Hematopoietic multipotent progenitor cell treated with erythropoietin and hydrocortisone succinate and interleukin-3 and kit ligand, for 4 days (in vitro differentiated cells): ENCODE data around the gene CAPSL.
"Not testable (repeated sequence)": the region's sequence is repeated elsewhere in the genome, so short reads cannot be mapped to it uniquely, and the experiment has no call there.

Experiments
- DNase-seq: peaks from one replicate; pipeline ENCODE4 v3.0.0-alpha.2; 2015

The CAPSL gene

GRCh38 chr5:35938568-35939227 is at the start of gene CAPSL:
Gene CAPSL, minus strand, starts transcription at chr5:35938622. Its CDS starts 17,502 bp downstream, at chr5:35921120.
- peak; percentile 22 for DNase-seq

- no peak for DNase-seq
These were observed 49.4 kb upstream of the CAPSL start for GRCh38 chr5:35987776-35988175.

- no peak for DNase-seq
These were observed 41.3 kb upstream of the CAPSL start for GRCh38 chr5:35979715-35980114.

- not testable (repeated sequence) for DNase-seq
These were observed 38.4 kb upstream of the CAPSL start for GRCh38 chr5:35976859-35977258.

GRCh38 chr5:35974570-35974969 is 36.1 kb upstream of the CAPSL start:
- DNase-seq, result no peak

- DNase-seq, result no peak
These were observed 33.4 kb upstream of the CAPSL start for GRCh38 chr5:35971878-35972210.

GRCh38 chr5:35971186-35971877 is 32.9 kb upstream of the CAPSL start:
- DNase-seq, result no peak

GRCh38 chr5:35963381-35963843 is 25.0 kb upstream of the CAPSL start:
- DNase-seq, result peak; percentile 37

GRCh38 chr5:35960328-35960727 is 21.9 kb upstream of the CAPSL start:
- no peak for DNase-seq

GRCh38 chr5:35956429-35956828 is 18.0 kb upstream of the CAPSL start:
- no peak for DNase-seq

GRCh38 chr5:35954175-35954574 is 15.8 kb upstream of the CAPSL start:
- DNase-seq, result no peak

- no peak for DNase-seq
These were observed 8.7 kb upstream of the CAPSL start for GRCh38 chr5:35947085-35947484.

GRCh38 chr5:35939639-35940038 is 1.2 kb upstream of the CAPSL start:
- DNase-seq, result no peak

GRCh38 chr5:35926389-35927051 is 11.9 kb downstream of the CAPSL start:
- peak; percentile 81 for DNase-seq

GRCh38 chr5:35924950-35925722 is 13.3 kb downstream of the CAPSL start:
- peak; percentile 84 for DNase-seq

- no peak for DNase-seq
These were observed 14.1 kb downstream of the CAPSL start for GRCh38 chr5:35924122-35924949.

GRCh38 chr5:35922468-35922867 is 16.0 kb downstream of the CAPSL start:
- DNase-seq, result no peak

GRCh38 chr5:35921930-35922329 is 16.5 kb downstream of the CAPSL start:
- DNase-seq, result no peak

GRCh38 chr5:35920890-35921289 is 17.5 kb downstream of the CAPSL start:
- DNase-seq, result no peak

GRCh38 chr5:35919191-35919590 is 19.2 kb downstream of the CAPSL start:
- no peak for DNase-seq

- DNase-seq, result peak; percentile 14
These were observed 29.6 kb downstream of the CAPSL start for GRCh38 chr5:35908814-35909213.

GRCh38 chr5:35908228-35908627 is 30.2 kb downstream of the CAPSL start:
- DNase-seq, result peak; percentile 53
